GM04504 (cell line): ENCODE results near the gene OTOP1.
A peak's percentile ranks its signal among the peaks of the same experiment; 100 is the strongest.
"Not testable (repeated sequence)": the region's sequence is repeated elsewhere in the genome, so short reads cannot be mapped to it uniquely, and the experiment has no call there.

ENCODE experiments used
- DNase-seq: peaks from one replicate; pipeline ENCODE4 v3.0.0-alpha.2; 2012; ENCODE audit warnings: low read depth

Gene OTOP1

GRCh38 chr4:4226606-4227438 is at the start of gene OTOP1:
TSS of gene OTOP1 (minus strand) at chr4:4226929. CDS start at chr4:4226864, 65 bp downstream.
- DNase-seq, result no peak

GRCh38 chr4:4274226-4274625 is 47.5 kb upstream of the OTOP1 start:
- DNase-seq, result no peak

- no peak for DNase-seq
Measured at GRCh38 chr4:4271912-4272311, 45.2 kb upstream of the OTOP1 start.

- no peak for DNase-seq
Measured at GRCh38 chr4:4270529-4270928, 43.8 kb upstream of the OTOP1 start.

GRCh38 chr4:4269856-4270255 is 43.1 kb upstream of the OTOP1 start:
- DNase-seq, result no peak

GRCh38 chr4:4269331-4269731 is 42.6 kb upstream of the OTOP1 start:
- no peak for DNase-seq

- DNase-seq, result no peak
Measured at GRCh38 chr4:4268776-4269175, 42.0 kb upstream of the OTOP1 start.

- DNase-seq, result no peak
Measured at GRCh38 chr4:4267981-4268380, 41.3 kb upstream of the OTOP1 start.

- DNase-seq, result peak; percentile 28
Measured at GRCh38 chr4:4260185-4260751, 33.5 kb upstream of the OTOP1 start.

GRCh38 chr4:4259484-4260100 is 32.9 kb upstream of the OTOP1 start:
- DNase-seq, result no peak

- DNase-seq, result not testable (repeated sequence)
Measured at GRCh38 chr4:4257705-4258104, 31.0 kb upstream of the OTOP1 start.

- no peak for DNase-seq
Measured at GRCh38 chr4:4256799-4257198, 30.1 kb upstream of the OTOP1 start.

- no peak for DNase-seq
Measured at GRCh38 chr4:4254666-4255065, 27.9 kb upstream of the OTOP1 start.

GRCh38 chr4:4254199-4254598 is 27.5 kb upstream of the OTOP1 start:
- DNase-seq, result no peak

- no peak for DNase-seq
Measured at GRCh38 chr4:4249866-4250265, 23.1 kb upstream of the OTOP1 start.

- not testable (repeated sequence) for DNase-seq
Measured at GRCh38 chr4:4249342-4249741, 22.6 kb upstream of the OTOP1 start.

- peak; percentile 3 for DNase-seq
Measured at GRCh38 chr4:4248885-4249203, 22.1 kb upstream of the OTOP1 start.

GRCh38 chr4:4248029-4248884 is 21.5 kb upstream of the OTOP1 start, which contains the start of gene TMEM128:
TSS of gene TMEM128 (minus strand) at chr4:4248223. CDS start at chr4:4248202, 21 bp downstream.
- DNase-seq, result peak; percentile 85

- no peak for DNase-seq
Measured at GRCh38 chr4:4247696-4248028, 20.9 kb upstream of the OTOP1 start.

GRCh38 chr4:4245172-4245571 is 18.4 kb upstream of the OTOP1 start:
- no peak for DNase-seq

GRCh38 chr4:4239551-4239950 is 12.8 kb upstream of the OTOP1 start:
- not testable (repeated sequence) for DNase-seq

GRCh38 chr4:4233610-4234009 is 6.9 kb upstream of the OTOP1 start:
- no peak for DNase-seq

GRCh38 chr4:4228356-4228668 is 1.6 kb upstream of the OTOP1 start:
- no peak for DNase-seq
